Measurements from ENCODE around the gene CNTNAP2. TPM values are rescaled to one million over a fixed set of nuclear protein-coding genes. Genes with fewer than 3 reads are reported as not detected.

Gene CNTNAP2
- total RNA-seq, 2 experiments from 2014 or later = 0.28 TPM; not detected in 1

DNA sequence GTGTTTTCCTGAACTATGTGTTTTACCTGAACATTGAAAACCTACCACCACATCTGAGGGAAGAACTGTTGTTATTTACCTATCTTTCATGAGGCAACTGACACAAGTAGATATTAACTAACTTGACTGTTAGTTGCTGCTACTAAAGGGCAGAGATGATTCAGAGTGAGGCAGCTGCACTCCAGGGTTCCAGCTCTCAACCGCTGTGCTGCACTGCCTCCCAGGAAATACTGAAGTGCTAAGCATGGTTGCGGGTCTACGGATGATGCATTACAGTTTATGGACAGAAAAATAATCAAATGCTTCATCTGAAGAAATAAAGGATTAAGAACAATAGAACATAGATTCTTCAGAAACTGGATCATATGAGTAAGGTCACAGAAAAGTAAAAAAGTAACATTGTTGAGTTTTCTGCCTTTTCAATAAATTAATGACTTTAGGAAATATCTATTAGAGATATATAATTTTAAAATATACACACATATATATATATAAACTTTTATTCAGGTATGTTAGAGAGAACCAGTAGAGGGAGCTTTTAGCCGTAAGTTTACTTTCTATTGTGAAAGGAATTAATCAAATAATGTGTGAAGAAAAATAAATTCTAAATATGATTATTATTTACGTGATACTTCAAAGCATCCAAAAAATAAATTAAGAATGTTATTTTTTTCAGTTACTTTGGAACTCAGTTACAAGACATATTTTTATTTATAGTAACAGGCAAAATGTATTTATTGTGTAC is 620.0 kb downstream of the CNTNAP2 start:
- Histone ChIP-seq H4K20me1 (ENCODE audit: insufficient read depth, low read length) (no peaks in the 10 kb centered on the region), H3K4me1 (ENCODE audit: insufficient read depth, low read length, poor library complexity, severe bottlenecking) (no peaks in the 10 kb centered on the region), H3K27ac (ENCODE audit: low read depth, low read length, poor library complexity, severe bottlenecking) (no peak overlapping the region), H3K4me2 (ENCODE audit: low read length) (no peak overlapping the region), H3K36me3 (ENCODE audit: insufficient read depth, low read length) (no peaks in the 10 kb centered on the region), H3K9me3 (ENCODE audit: low read length) (0 out of 2 replicates have a peak, but pooled peaks cover 5% of the 10 kb centered on the region), H3K9me2 (ENCODE audit: insufficient read depth, low read length) (no peaks in the 10 kb centered on the region), H2AFZ (ENCODE audit: low read length) (no peak overlapping the region), H3K4me3 (ENCODE audit: low read depth, low read length, poor library complexity, severe bottlenecking) (no peak overlapping the region), H3K79me2 (ENCODE audit: insufficient read depth, low read depth, low read length) (no peaks in the 10 kb centered on the region)
- no TSS peak for BruUV-seq (replicated peaks)
- no peak for DNase-seq (ENCODE audit: low spot score)
- CTCF ChIA-PET (ENCODE audit: unreplicated experiment) = no interaction called here
- TF ChIP-seq EZH2phosphoT487 (IDR thresholded peaks at IDR 0.05; ENCODE audit: borderline replicate concordance, low read depth, low read length) = no peak
- TF ChIP-seq, protein P1, sequence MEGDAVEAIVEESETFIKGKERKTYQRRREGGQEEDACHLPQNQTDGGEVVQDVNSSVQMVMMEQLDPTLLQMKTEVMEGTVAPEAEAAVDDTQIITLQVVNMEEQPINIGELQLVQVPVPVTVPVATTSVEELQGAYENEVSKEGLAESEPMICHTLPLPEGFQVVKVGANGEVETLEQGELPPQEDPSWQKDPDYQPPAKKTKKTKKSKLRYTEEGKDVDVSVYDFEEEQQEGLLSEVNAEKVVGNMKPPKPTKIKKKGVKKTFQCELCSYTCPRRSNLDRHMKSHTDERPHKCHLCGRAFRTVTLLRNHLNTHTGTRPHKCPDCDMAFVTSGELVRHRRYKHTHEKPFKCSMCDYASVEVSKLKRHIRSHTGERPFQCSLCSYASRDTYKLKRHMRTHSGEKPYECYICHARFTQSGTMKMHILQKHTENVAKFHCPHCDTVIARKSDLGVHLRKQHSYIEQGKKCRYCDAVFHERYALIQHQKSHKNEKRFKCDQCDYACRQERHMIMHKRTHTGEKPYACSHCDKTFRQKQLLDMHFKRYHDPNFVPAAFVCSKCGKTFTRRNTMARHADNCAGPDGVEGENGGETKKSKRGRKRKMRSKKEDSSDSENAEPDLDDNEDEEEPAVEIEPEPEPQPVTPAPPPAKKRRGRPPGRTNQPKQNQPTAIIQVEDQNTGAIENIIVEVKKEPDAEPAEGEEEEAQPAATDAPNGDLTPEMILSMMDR (conservative IDR thresholded peaks at IDR 0.05; ENCODE audit: low read length) = peak; percentile 47; the same call in 1 of the 2 replicates
- POLR2A ChIA-PET = no interaction called here
- intact Hi-C loops (cut with micrococcal nuclease; ENCODE audit: unreplicated experiment) = no loop called here

DNA sequence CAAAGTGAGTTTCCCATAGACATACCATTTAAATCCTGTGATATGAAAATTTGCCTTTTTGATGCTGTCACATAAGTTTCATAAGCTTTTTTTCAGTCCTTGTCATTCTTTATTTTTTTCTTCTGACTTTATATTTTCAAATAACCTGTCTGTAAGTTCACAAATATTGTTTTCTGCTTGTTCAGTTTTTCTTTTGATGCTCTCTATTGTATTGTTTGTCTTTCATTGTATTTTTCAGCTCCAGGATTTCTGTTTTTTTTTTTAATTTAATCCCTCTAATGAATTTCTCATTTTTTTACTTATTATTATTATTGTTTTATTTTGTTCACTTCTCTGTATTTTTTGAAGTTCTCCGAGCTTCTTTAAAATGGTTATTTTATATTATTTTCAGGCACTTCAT is 623.4 kb downstream of the CNTNAP2 start:
- ChIA-PET POLR2A (interaction anchor here (0.6 kb wide), 1 partner anchor 963 kb away, joined by 3 read pairs; no protein-coding TSS in a partner anchor), CTCF (ENCODE audit: unreplicated experiment) (no interaction called here)
- H3K79me2 ChIP-seq (ENCODE audit: insufficient read depth, low read depth, low read length) = no peaks in the 10 kb centered on the region
- no peak overlapping the region for H3K4me2 ChIP-seq (ENCODE audit: low read length)
- intact Hi-C loops (cut with micrococcal nuclease; ENCODE audit: unreplicated experiment) = no loop called here
- no peak for TF ChIP-seq EZH2phosphoT487 (IDR thresholded peaks at IDR 0.05; ENCODE audit: borderline replicate concordance, low read depth, low read length)
- TF ChIP-seq, protein P1 (conservative IDR thresholded peaks at IDR 0.05; ENCODE audit: low read length) = no peak
- no peak overlapping the region for H2AFZ ChIP-seq (ENCODE audit: low read length)
- no peaks in the 10 kb centered on the region for H3K4me1 ChIP-seq (ENCODE audit: insufficient read depth, low read length, poor library complexity, severe bottlenecking)
- no TSS peak for BruUV-seq (replicated peaks)
- no peak overlapping the region for H3K27ac ChIP-seq (ENCODE audit: low read depth, low read length, poor library complexity, severe bottlenecking)
- no peaks in the 10 kb centered on the region for H3K36me3 ChIP-seq (ENCODE audit: insufficient read depth, low read length)
- H3K9me3 ChIP-seq (ENCODE audit: low read length) = 0 out of 2 replicates have a peak, but pooled peaks cover 5% of the 10 kb centered on the region
- no peaks in the 10 kb centered on the region for H4K20me1 ChIP-seq (ENCODE audit: insufficient read depth, low read length)
- DNase-seq (ENCODE audit: low spot score) = no peak
- H3K9me2 ChIP-seq (ENCODE audit: insufficient read depth, low read length) = no peaks in the 10 kb centered on the region
- no peak overlapping the region for H3K4me3 ChIP-seq (ENCODE audit: low read depth, low read length, poor library complexity, severe bottlenecking)

DNA sequence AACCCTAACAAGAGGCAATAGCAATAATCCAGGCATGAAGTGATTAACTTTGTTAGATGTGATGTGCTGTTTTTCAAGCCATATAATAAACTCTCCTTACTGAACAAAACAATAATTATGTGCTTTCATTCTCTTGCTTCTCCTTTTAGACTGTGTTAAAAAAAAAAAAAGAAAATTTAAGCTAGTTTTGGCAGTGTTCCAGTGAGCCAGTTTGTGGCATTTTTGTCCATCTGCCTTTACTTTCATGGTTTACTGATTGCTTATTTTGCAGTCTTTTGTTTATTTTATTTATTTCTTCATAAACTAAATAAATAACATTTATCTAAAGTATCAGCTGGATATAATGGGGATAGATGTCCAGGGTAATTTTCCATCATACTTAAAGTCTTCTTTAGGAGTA is 625.3 kb downstream of the CNTNAP2 start:
- Histone ChIP-seq H3K9me2 (ENCODE audit: insufficient read depth, low read length) (0 out of 2 replicates have a peak, but pooled peaks cover 5% of the 10 kb centered on the region), H3K4me2 (ENCODE audit: low read length) (no peak overlapping the region), H4K20me1 (ENCODE audit: insufficient read depth, low read length) (no peaks in the 10 kb centered on the region), H3K4me3 (ENCODE audit: low read depth, low read length, poor library complexity, severe bottlenecking) (no peak overlapping the region), H2AFZ (ENCODE audit: low read length) (no peak overlapping the region), H3K27ac (ENCODE audit: low read depth, low read length, poor library complexity, severe bottlenecking) (no peak overlapping the region), H3K36me3 (ENCODE audit: insufficient read depth, low read length) (no peaks in the 10 kb centered on the region), H3K4me1 (ENCODE audit: insufficient read depth, low read length, poor library complexity, severe bottlenecking) (no peaks in the 10 kb centered on the region), H3K9me3 (ENCODE audit: low read length) (0 out of 2 replicates have a peak, but pooled peaks cover 5% of the 10 kb centered on the region), H3K79me2 (ENCODE audit: insufficient read depth, low read depth, low read length) (no peaks in the 10 kb centered on the region)
- ChIA-PET CTCF (ENCODE audit: unreplicated experiment) (no interaction called here), POLR2A (interaction anchor here (0.6 kb wide), 1 partner anchor 1702 kb away, joined by 3 read pairs; no protein-coding TSS in a partner anchor)
- BruUV-seq (replicated peaks) = no TSS peak
- DNase-seq (ENCODE audit: low spot score) = no peak
- intact Hi-C loops (cut with micrococcal nuclease; ENCODE audit: unreplicated experiment) = no loop called here
- no peak for TF ChIP-seq EZH2phosphoT487 (IDR thresholded peaks at IDR 0.05; ENCODE audit: borderline replicate concordance, low read depth, low read length)
- TF ChIP-seq, protein P1 (conservative IDR thresholded peaks at IDR 0.05; ENCODE audit: low read length) = no peak
